MM.1S (cell line): ENCODE data around the gene MC1R.
"Not testable (repeated sequence)": the region's sequence is repeated elsewhere in the genome, so short reads cannot be mapped to it uniquely, and the experiment has no call there.

ENCODE experiments used
- DNase-seq: peaks from one replicate; pipeline ENCODE4 v3.0.0-alpha.2; 2015
- H2AFZ ChIP-seq: fragments of 300-600 bp; sonication (generic); 2 replicates; pipeline ENCODE4 v1.6.0; 2016; ENCODE audit warnings: antibody characterized with exemption, low read length
- H3F3A ChIP-seq: fragments of 300-600 bp; sonication (generic); 2 replicates; pipeline ENCODE4 v1.6.1; 2016; ENCODE audit warnings: mild to moderate bottlenecking, antibody characterized with exemption, low read length, moderate library complexity, mixed read lengths; ENCODE audit not compliant: insufficient read depth
- H3K27ac ChIP-seq: fragments of 300-600 bp; sonication (generic); 2 replicates; pipeline ENCODE4 v1.5.1; 2016; ENCODE audit warnings: mild to moderate bottlenecking, low read length
- H3K27me3 ChIP-seq: fragments of 300-600 bp; sonication (generic); replicated peaks from 2 replicates; pipeline ENCODE4 v1.6.0; 2016; ENCODE audit warnings: low read length; ENCODE audit not compliant: insufficient read depth
- H3K36me3 ChIP-seq: fragments of 300-600 bp; sonication (generic); replicated peaks from 2 replicates; pipeline ENCODE4 v1.6.1; 2016; ENCODE audit warnings: mild to moderate bottlenecking, low read length, mixed read lengths; ENCODE audit not compliant: insufficient read depth
- H3K4me1 ChIP-seq: fragments of 300-600 bp; sonication (generic); 2 replicates; pipeline ENCODE4 v1.6.1; 2016; ENCODE audit warnings: low read length, mixed read lengths
- H3K4me2 ChIP-seq: fragments of 300-600 bp; sonication (generic); 2 replicates; pipeline ENCODE4 v1.6.0; 2016; ENCODE audit warnings: low read depth, low read length
- H3K4me3 ChIP-seq: fragments of 300-600 bp; sonication (generic); 2 replicates; pipeline ENCODE4 v1.5.1; 2016; ENCODE audit warnings: low read length, mixed read lengths
- H3K79me2 ChIP-seq: fragments of 300-600 bp; sonication (generic); 2 replicates; pipeline ENCODE4 v1.6.1; 2016; ENCODE audit warnings: mixed run types, low read length, mixed read lengths
- H3K9ac ChIP-seq: fragments of 300-600 bp; sonication (generic); 2 replicates; pipeline ENCODE4 v1.6.1; 2016; ENCODE audit warnings: low read length, mixed read lengths
- H3K9me2 ChIP-seq: fragments of 300-600 bp; sonication (generic); replicated peaks from 2 replicates; pipeline ENCODE4 v1.6.1; 2016; ENCODE audit warnings: mild to moderate bottlenecking, low read length, mixed read lengths; ENCODE audit not compliant: insufficient read depth
- H3K9me3 ChIP-seq: fragments of 300-600 bp; sonication (generic); replicated peaks from 2 replicates; pipeline ENCODE4 v1.6.1; 2016; ENCODE audit warnings: mild to moderate bottlenecking, low read length, mixed read lengths; ENCODE audit not compliant: insufficient read depth
- H4K20me1 ChIP-seq: fragments of 300-600 bp; sonication (generic); 2 replicates; pipeline ENCODE4 v1.6.1; 2016; ENCODE audit warnings: mild to moderate bottlenecking, low read length, moderate library complexity, mixed read lengths; ENCODE audit not compliant: insufficient read depth
- EZH2 ChIP-seq: fragments of 300-600 bp; sonication (generic); optimal IDR thresholded peaks from 2 replicates; pipeline ENCODE3; 2017; ENCODE audit warnings: low read depth, mild to moderate bottlenecking, antibody characterized with exemption, low read length, mixed read lengths
- EZH2phosphoT487 ChIP-seq: fragments of 300-600 bp; sonication (generic); IDR thresholded peaks from 2 replicates; pipeline ENCODE4 v1.6.1; 2018; ENCODE audit warnings: antibody characterized with exemption, low read length
- TF ChIP-seq, protein P1 (sequence below): fragments of 300-600 bp; sonication (generic); IDR thresholded peaks from 2 replicates; pipeline ENCODE4 v1.5.1; 2016; ENCODE audit warnings: antibody characterized with exemption, low read length, mixed read lengths

The MC1R gene

DNA sequence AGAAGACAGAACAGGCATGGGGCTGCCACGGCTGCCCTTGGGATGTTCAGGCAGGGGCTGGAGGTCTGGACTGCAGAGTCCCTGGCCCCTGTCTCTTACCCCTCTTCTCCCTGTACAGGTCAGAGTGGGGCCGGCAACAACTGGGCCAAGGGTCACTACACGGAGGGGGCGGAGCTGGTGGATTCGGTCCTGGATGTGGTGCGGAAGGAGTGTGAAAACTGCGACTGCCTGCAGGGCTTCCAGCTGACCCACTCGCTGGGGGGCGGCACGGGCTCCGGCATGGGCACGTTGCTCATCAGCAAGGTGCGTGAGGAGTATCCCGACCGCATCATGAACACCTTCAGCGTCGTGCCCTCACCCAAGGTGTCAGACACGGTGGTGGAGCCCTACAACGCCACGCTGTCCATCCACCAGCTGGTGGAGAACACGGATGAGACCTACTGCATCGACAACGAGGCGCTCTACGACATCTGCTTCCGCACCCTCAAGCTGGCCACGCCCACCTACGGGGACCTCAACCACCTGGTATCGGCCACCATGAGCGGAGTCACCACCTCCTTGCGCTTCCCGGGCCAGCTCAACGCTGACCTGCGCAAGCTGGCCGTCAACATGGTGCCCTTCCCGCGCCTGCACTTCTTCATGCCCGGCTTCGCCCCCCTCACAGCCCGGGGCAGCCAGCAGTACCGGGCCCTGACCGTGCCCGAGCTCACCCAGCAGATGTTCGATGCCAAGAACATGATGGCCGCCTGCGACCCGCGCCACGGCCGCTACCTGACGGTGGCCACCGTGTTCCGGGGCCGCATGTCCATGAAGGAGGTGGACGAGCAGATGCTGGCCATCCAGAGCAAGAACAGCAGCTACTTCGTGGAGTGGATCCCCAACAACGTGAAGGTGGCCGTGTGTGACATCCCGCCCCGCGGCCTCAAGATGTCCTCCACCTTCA is 16.2 kb downstream of the MC1R start:
- H3K27me3 ChIP-seq, result peaks cover 27% of the 10 kb centered on the region
- H3K36me3 ChIP-seq, result no peaks in the 10 kb centered on the region
- H3K9ac ChIP-seq, result no peak overlapping the region
- H3F3A ChIP-seq, result no peaks in the 10 kb centered on the region
- no peak overlapping the region for H3K27ac ChIP-seq
- DNase-seq, result no peak
- H2AFZ ChIP-seq, result no peak overlapping the region
- TF ChIP-seq, protein P1, sequence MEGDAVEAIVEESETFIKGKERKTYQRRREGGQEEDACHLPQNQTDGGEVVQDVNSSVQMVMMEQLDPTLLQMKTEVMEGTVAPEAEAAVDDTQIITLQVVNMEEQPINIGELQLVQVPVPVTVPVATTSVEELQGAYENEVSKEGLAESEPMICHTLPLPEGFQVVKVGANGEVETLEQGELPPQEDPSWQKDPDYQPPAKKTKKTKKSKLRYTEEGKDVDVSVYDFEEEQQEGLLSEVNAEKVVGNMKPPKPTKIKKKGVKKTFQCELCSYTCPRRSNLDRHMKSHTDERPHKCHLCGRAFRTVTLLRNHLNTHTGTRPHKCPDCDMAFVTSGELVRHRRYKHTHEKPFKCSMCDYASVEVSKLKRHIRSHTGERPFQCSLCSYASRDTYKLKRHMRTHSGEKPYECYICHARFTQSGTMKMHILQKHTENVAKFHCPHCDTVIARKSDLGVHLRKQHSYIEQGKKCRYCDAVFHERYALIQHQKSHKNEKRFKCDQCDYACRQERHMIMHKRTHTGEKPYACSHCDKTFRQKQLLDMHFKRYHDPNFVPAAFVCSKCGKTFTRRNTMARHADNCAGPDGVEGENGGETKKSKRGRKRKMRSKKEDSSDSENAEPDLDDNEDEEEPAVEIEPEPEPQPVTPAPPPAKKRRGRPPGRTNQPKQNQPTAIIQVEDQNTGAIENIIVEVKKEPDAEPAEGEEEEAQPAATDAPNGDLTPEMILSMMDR, result no peak
- TF ChIP-seq EZH2phosphoT487, result no peak
- no peak for TF ChIP-seq EZH2
- H3K9me3 ChIP-seq, result no peaks in the 10 kb centered on the region
- H3K4me3 ChIP-seq, result no peak overlapping the region
- H3K79me2 ChIP-seq, result no peaks in the 10 kb centered on the region
- no peaks in the 10 kb centered on the region for H3K9me2 ChIP-seq
- H3K4me2 ChIP-seq, result no peak overlapping the region
- H3K4me1 ChIP-seq, result no peaks in the 10 kb centered on the region
- no peaks in the 10 kb centered on the region for H4K20me1 ChIP-seq

DNA sequence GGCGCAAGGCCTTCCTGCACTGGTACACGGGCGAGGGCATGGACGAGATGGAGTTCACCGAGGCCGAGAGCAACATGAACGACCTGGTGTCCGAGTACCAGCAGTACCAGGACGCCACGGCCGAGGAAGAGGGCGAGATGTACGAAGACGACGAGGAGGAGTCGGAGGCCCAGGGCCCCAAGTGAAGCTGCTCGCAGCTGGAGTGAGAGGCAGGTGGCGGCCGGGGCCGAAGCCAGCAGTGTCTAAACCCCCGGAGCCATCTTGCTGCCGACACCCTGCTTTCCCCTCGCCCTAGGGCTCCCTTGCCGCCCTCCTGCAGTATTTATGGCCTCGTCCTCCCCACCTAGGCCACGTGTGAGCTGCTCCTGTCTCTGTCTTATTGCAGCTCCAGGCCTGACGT is 17.0 kb downstream of the MC1R start:
- not testable (repeated sequence) for H3K9me2 ChIP-seq, H2AFZ ChIP-seq, H3K9ac ChIP-seq, H3K36me3 ChIP-seq, DNase-seq, H3K4me3 ChIP-seq, H3F3A ChIP-seq, H3K9me3 ChIP-seq, H3K4me2 ChIP-seq, H3K4me1 ChIP-seq, H3K79me2 ChIP-seq, H4K20me1 ChIP-seq, H3K27ac ChIP-seq
- H3K27me3 ChIP-seq, result peaks cover 27% of the 10 kb centered on the region

DNA sequence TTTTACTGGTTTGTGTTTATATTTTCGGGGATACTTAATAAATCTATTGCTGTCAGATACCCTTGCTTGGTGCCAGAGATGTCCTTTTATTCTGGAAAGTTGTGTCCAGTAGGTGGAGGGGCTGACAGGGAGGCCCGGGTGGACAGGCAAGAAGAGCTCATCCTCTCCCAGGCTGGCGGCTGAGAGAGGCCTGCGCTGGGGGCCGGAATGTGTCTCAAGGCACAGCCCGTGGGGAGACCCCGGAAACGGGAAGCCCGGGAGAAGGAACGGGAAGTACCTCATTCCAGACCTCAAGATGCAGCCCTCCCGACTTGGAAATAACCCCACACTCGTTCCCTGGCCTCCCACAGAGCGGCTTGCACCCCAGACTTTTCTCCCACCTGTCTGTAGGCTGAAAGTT is 17.4 kb downstream of the MC1R start:
- peaks cover 27% of the 10 kb centered on the region for H3K27me3 ChIP-seq
- no peaks in the 10 kb centered on the region for H3K9me3 ChIP-seq

More for the DNA sequence above, 17.4 kb downstream of the MC1R start:
- TF ChIP-seq, protein P1, result no peak
- no peak for TF ChIP-seq EZH2phosphoT487
- no peak for TF ChIP-seq EZH2
- DNase-seq, result no peak
- no peaks in the 10 kb centered on the region for H3K79me2 ChIP-seq
- no peaks in the 10 kb centered on the region for H3K36me3 ChIP-seq
- H3K9ac ChIP-seq, result no peak overlapping the region
- no peaks in the 10 kb centered on the region for H3K9me2 ChIP-seq
- H3K27ac ChIP-seq, result no peak overlapping the region
- H3K4me3 ChIP-seq, result no peak overlapping the region
- H4K20me1 ChIP-seq, result no peaks in the 10 kb centered on the region
- H3F3A ChIP-seq, result no peaks in the 10 kb centered on the region
- no peak overlapping the region for H2AFZ ChIP-seq
- no peak overlapping the region for H3K4me2 ChIP-seq
- no peaks in the 10 kb centered on the region for H3K4me1 ChIP-seq
